ENCODE measurements around the gene PLEKHA8. TPM values are rescaled to one million over a fixed set of nuclear protein-coding genes. Genes with fewer than 3 reads are reported as not detected.

PLEKHA8 gene
- total RNA-seq, 4 donors from 2014 or later, result 9.0 to 23.4 (median 13.0) TPM

DNA sequence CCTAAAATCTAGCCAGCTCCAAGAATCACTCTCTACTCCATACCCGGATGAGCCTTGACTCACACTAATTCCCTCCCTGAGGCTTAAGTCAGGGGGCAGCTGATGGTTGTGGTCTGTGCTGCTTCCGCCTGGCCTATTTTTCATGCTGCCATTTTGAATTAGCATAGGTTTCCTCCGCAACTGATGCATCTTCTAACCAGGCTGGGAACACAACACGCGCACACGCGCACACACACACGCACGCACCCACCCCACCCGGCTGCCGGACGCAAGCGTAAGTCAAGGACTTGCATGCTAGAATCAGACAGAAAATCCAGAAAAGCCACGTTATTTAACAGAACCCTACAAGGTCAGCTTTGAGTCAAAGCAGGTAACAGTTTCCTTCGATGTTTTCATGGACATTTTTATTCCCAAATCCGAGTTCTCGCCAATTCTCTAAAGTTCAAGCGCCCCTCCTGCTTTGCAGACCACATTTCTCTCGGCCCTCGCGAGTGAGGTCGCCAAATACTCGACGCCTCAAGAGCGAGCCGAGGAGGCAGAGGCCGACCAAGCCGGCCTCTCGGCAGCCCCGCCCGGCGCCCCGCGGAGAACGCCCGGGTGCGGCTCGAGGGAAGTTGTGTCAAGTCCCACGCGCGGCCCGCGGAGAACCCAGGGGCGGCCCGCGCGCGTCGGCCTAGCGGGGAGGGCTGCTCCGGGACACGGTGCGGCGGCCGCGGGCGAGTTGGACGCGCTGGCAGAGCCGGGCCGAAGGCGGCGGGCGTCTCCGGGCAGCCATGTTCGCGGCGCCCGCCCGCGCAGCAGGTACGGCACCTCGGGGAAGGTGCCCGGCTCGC, 39.6 kb upstream of the PLEKHA8 start:
- Histone ChIP-seq H3K9me3 (peaks cover 0 to 14% (median 6%) of the 10 kb centered on the region in 4 donors), H3K4me3 (peak overlapping the region; percentile 71 to 96 (median 87)), H3K36me3 (no peaks in the 10 kb centered on the region), H3K27ac (peak overlapping the region; percentile 92 to 99 (median 98)), H3K4me1 (peaks cover 0 to 24% (median 16%) of the 10 kb centered on the region in 4 donors), H3K27me3 (no peaks in the 10 kb centered on the region)
- TF ChIP-seq, protein P1, sequence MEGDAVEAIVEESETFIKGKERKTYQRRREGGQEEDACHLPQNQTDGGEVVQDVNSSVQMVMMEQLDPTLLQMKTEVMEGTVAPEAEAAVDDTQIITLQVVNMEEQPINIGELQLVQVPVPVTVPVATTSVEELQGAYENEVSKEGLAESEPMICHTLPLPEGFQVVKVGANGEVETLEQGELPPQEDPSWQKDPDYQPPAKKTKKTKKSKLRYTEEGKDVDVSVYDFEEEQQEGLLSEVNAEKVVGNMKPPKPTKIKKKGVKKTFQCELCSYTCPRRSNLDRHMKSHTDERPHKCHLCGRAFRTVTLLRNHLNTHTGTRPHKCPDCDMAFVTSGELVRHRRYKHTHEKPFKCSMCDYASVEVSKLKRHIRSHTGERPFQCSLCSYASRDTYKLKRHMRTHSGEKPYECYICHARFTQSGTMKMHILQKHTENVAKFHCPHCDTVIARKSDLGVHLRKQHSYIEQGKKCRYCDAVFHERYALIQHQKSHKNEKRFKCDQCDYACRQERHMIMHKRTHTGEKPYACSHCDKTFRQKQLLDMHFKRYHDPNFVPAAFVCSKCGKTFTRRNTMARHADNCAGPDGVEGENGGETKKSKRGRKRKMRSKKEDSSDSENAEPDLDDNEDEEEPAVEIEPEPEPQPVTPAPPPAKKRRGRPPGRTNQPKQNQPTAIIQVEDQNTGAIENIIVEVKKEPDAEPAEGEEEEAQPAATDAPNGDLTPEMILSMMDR (IDR thresholded peaks at IDR 0.05), result no peak
- TF ChIP-seq POLR2A (IDR thresholded peaks at IDR 0.05), result no peak
- peak in 1 of 2 donors; percentile 57 for TF ChIP-seq EP300 (IDR thresholded peaks at IDR 0.05)
- DNase-seq (ENCODE audit: low spot score in 2 of 2), result peak; percentile 23 to 25
- WGBS, 2 donors, result 6 to 13% methylated on average over 26 to 56 of the region's 75 CpGs

DNA sequence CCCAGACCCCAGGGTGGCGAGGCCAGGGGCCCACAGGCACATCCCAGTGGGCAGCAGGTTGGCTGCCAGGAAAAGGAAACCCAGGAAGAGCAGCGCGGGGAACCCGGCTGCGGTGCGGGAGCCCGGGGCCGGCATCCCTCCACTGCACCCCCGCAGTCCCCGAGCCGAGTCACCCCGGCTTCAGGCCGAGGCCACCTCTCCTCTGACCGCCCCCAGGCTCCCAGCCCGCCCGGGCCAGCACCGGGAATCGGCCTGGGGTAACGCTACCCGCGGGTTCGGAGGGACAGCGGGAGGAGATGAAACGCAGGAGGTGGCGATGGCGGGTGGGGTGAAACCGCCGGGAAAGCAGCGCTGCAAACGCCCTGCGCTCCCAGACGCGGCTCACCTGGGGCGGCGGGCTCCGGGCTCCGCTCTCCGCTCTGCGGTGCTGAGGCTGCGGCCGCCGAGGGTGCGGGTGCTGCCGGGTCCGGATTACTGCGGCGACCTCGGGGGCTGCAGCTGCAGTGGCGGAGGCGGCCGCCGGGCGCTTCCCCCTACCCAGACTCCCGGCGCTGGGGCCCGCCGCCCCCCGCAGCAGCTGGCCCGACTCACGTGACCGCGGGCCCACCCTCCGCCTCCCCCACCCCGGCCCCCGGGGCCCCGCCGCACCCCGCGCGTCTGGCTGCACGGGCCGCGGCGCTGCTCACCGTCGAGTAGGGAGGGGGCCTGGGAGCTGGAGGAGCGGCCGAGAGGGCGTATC, 38.8 kb upstream of the PLEKHA8 start, which contains the start of gene SCRN1:
Gene SCRN1, minus strand, starts transcription at position 545 of the 739 bp plus-strand sequence. CDS start 20,734 bp downstream, outside the sequence.
- WGBS, 2 donors, result 6% methylated on average over 20 of the region's 79 CpGs; no CpG with 5 or more reads in 1 of the 2 donors
- Histone ChIP-seq H3K27me3 (no peaks in the 10 kb centered on the region), H3K4me1 (peaks cover 0 to 24% (median 16%) of the 10 kb centered on the region in 4 donors), H3K9me3 (peaks cover 0 to 22% (median 7%) of the 10 kb centered on the region in 4 donors), H3K27ac (peak within 1 kb of the TSS; percentile 92 to 99 (median 98)), H3K36me3 (peaks cover 0 to 3% (median 0%) of the 10 kb centered on the region in 3 donors), H3K4me3 (peak within 1 kb of the TSS; percentile 71 to 96 (median 87))
- TF ChIP-seq POLR2A (IDR thresholded peaks at IDR 0.05) (peak in 1 of 2 donors; percentile 55), EP300 (IDR thresholded peaks at IDR 0.05) (peak in 1 of 2 donors; percentile 57)
- TF ChIP-seq, protein P1 (IDR thresholded peaks at IDR 0.05), result peak in 2 of 5 experiments; percentile 22 to 32
- peak; percentile 16 to 27 for DNase-seq (ENCODE audit: low spot score in 2 of 2)

DNA sequence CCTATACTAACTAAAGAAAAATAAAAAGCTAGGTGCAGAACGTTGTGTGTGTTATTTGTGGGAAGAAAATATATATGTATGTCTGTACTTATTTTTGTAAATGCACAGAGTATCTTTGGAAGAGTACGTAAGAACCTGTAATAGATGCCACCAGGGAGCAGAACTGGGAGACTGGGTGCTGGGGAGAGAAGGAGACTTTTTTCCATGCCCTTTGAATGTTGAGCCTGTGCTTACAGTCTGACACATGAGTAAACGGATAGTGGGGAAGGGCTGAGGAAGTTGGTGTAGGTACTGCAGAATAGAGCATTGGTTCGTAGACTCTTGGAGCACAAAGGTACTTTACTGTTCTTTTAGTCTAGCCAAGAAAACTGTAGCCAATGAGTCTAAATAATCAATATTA, 37.3 kb upstream of the PLEKHA8 start:
- TF ChIP-seq POLR2A (IDR thresholded peaks at IDR 0.05), result no peak
- TF ChIP-seq EP300 (IDR thresholded peaks at IDR 0.05), result no peak
- TF ChIP-seq, protein P1 (IDR thresholded peaks at IDR 0.05), result no peak

DNA sequence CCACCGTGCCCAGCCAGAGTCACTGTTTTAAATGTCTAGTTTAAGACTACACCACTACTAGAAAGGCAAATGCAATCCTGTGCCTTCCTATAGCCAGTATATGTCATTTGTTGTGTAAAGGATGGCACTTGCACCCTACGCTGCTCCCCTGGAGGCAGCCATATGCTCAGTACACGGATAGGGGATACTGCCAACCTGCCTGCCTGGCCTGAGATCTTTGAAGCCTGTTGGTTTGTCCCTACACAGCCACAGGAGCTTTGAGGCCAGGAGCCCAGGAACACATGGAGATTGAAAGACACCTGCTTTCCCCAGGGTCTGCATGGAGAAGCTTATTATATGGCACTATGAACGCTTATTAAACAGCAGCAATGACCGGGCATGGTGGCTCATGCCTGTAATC, 36.3 kb upstream of the PLEKHA8 start:
- WGBS, 2 donors, result 96 to 100% methylated on average over 3 to 5 of the region's 5 CpGs
- Histone ChIP-seq H3K9me3 (peaks cover 0 to 33% (median 7%) of the 10 kb centered on the region in 4 donors), H3K27ac (no peak overlapping the region), H3K36me3 (peaks cover 0 to 11% (median 0%) of the 10 kb centered on the region in 3 donors), H3K27me3 (no peaks in the 10 kb centered on the region), H3K4me1 (peaks cover 0 to 18% (median 12%) of the 10 kb centered on the region in 4 donors), H3K4me3 (no peak overlapping the region)
- TF ChIP-seq, protein P1 (IDR thresholded peaks at IDR 0.05), result no peak
- TF ChIP-seq POLR2A (IDR thresholded peaks at IDR 0.05) (no peak), EP300 (IDR thresholded peaks at IDR 0.05) (no peak)
- no peak for DNase-seq (ENCODE audit: low spot score in 2 of 2)

More for the DNA sequence above, 37.3 kb upstream of the PLEKHA8 start:
- Histone ChIP-seq H3K9me3 (peaks cover 0 to 24% (median 7%) of the 10 kb centered on the region in 4 donors), H3K27ac (no peak overlapping the region), H3K4me1 (peaks cover 0 to 18% (median 16%) of the 10 kb centered on the region in 4 donors), H3K27me3 (no peaks in the 10 kb centered on the region), H3K4me3 (no peak overlapping the region), H3K36me3 (peaks cover 0 to 5% (median 0%) of the 10 kb centered on the region in 3 donors)
- 82 to 83% methylated on average over 4 of the region's 4 CpGs for WGBS, 2 donors
- no peak for DNase-seq (ENCODE audit: low spot score in 2 of 2)

All from tibial nerve (tissue), 4 donors.